ENCODE data around the gene GORASP2.
"Not testable (repeated sequence)": the region's sequence is repeated elsewhere in the genome, so short reads cannot be mapped to it uniquely, and the experiment has no call there.

The GORASP2 gene

GRCh38 chr2:170897108-170897507 is 31.9 kb upstream of the GORASP2 start:
- Histone ChIP-seq H3K27me3 (ENCODE audit: insufficient read depth, low read depth) (no peaks in the 10 kb centered on the region), H4K20me1 (ENCODE audit: insufficient read depth) (no peaks in the 10 kb centered on the region), H3K4me3 (IDR thresholded peaks at IDR 0.05; ENCODE audit: insufficient read depth, low read depth, low read length) (no peak overlapping the region), H3K4me1 (ENCODE audit: low read depth, poor library complexity, severe bottlenecking) (no peaks in the 10 kb centered on the region), H3K36me3 (ENCODE audit: insufficient read depth) (no peaks in the 10 kb centered on the region), H3K27ac (no peak overlapping the region), H3K9ac (no peak overlapping the region), H2AFZ (ENCODE audit: low read depth) (no peak overlapping the region), H3K79me2 (ENCODE audit: insufficient read depth, low read depth) (no peaks in the 10 kb centered on the region), H3K4me2 (no peak overlapping the region)
- TF ChIP-seq CTCF (conservative IDR thresholded peaks at IDR 0.05; ENCODE audit: low read depth, low read length), result no peak

- no peak overlapping the region for H3K4me2 ChIP-seq
- no peaks in the 10 kb centered on the region for H4K20me1 ChIP-seq (ENCODE audit: insufficient read depth)
- H2AFZ ChIP-seq (ENCODE audit: low read depth), result no peak overlapping the region
- H3K9ac ChIP-seq, result no peak overlapping the region
- H3K4me3 ChIP-seq (IDR thresholded peaks at IDR 0.05; ENCODE audit: insufficient read depth, low read depth, low read length), result no peak overlapping the region
- no peaks in the 10 kb centered on the region for H3K36me3 ChIP-seq (ENCODE audit: insufficient read depth)
- H3K27ac ChIP-seq, result no peak overlapping the region
- no peaks in the 10 kb centered on the region for H3K79me2 ChIP-seq (ENCODE audit: insufficient read depth, low read depth)
- no peaks in the 10 kb centered on the region for H3K4me1 ChIP-seq (ENCODE audit: low read depth, poor library complexity, severe bottlenecking)
- TF ChIP-seq CTCF (conservative IDR thresholded peaks at IDR 0.05; ENCODE audit: low read depth, low read length), result no peak
- H3K27me3 ChIP-seq (ENCODE audit: insufficient read depth, low read depth), result no peaks in the 10 kb centered on the region
Measured at GRCh38 chr2:170905864-170906263, 23.2 kb upstream of the GORASP2 start.

GRCh38 chr2:170911314-170911889 is 17.7 kb upstream of the GORASP2 start:
- H3K9ac ChIP-seq, result no peak overlapping the region
- no peak for TF ChIP-seq CTCF (conservative IDR thresholded peaks at IDR 0.05; ENCODE audit: low read depth, low read length)

GRCh38 chr2:170914994-170915666 is 13.9 kb upstream of the GORASP2 start:
- not testable (repeated sequence) for H3K27ac ChIP-seq; H3K4me1 ChIP-seq (ENCODE audit: low read depth, poor library complexity, severe bottlenecking); H4K20me1 ChIP-seq (ENCODE audit: insufficient read depth)

More at GRCh38 chr2:170911314-170911889, 17.7 kb upstream of the GORASP2 start:
- Histone ChIP-seq H3K27me3 (ENCODE audit: insufficient read depth, low read depth) (no peaks in the 10 kb centered on the region), H3K4me2 (no peak overlapping the region), H2AFZ (ENCODE audit: low read depth) (no peak overlapping the region), H3K36me3 (ENCODE audit: insufficient read depth) (no peaks in the 10 kb centered on the region), H3K79me2 (ENCODE audit: insufficient read depth, low read depth) (no peaks in the 10 kb centered on the region), H3K27ac (no peak overlapping the region), H4K20me1 (ENCODE audit: insufficient read depth) (no peaks in the 10 kb centered on the region), H3K4me1 (ENCODE audit: low read depth, poor library complexity, severe bottlenecking) (no peaks in the 10 kb centered on the region), H3K4me3 (IDR thresholded peaks at IDR 0.05; ENCODE audit: insufficient read depth, low read depth, low read length) (no peak overlapping the region)

GRCh38 chr2:170917219-170917913 is 11.7 kb upstream of the GORASP2 start:
- no peaks in the 10 kb centered on the region for H3K79me2 ChIP-seq (ENCODE audit: insufficient read depth, low read depth)
- no peak for TF ChIP-seq CTCF (conservative IDR thresholded peaks at IDR 0.05; ENCODE audit: low read depth, low read length)
- H3K4me1 ChIP-seq (ENCODE audit: low read depth, poor library complexity, severe bottlenecking), result no peaks in the 10 kb centered on the region
- no peak overlapping the region for H3K4me2 ChIP-seq
- H2AFZ ChIP-seq (ENCODE audit: low read depth), result no peak overlapping the region
- H3K36me3 ChIP-seq (ENCODE audit: insufficient read depth), result no peaks in the 10 kb centered on the region
- no peak overlapping the region for H3K4me3 ChIP-seq (IDR thresholded peaks at IDR 0.05; ENCODE audit: insufficient read depth, low read depth, low read length)
- no peaks in the 10 kb centered on the region for H4K20me1 ChIP-seq (ENCODE audit: insufficient read depth)
- H3K27ac ChIP-seq, result no peak overlapping the region
- H3K9ac ChIP-seq, result no peak overlapping the region
- no peaks in the 10 kb centered on the region for H3K27me3 ChIP-seq (ENCODE audit: insufficient read depth, low read depth)

More at GRCh38 chr2:170914994-170915666, 13.9 kb upstream of the GORASP2 start:
- H3K4me3 ChIP-seq (IDR thresholded peaks at IDR 0.05; ENCODE audit: insufficient read depth, low read depth, low read length); H3K36me3 ChIP-seq (ENCODE audit: insufficient read depth); H3K27me3 ChIP-seq (ENCODE audit: insufficient read depth, low read depth); H3K79me2 ChIP-seq (ENCODE audit: insufficient read depth, low read depth); H3K4me2 ChIP-seq; H2AFZ ChIP-seq (ENCODE audit: low read depth); H3K9ac ChIP-seq: not testable (repeated sequence)

All from KMS-11 (cell line).